Neuronal stem cell (in vitro differentiated cells): ENCODE data around the gene TEAD4.
A peak's percentile ranks its signal among the peaks of the same experiment; 100 is the strongest.

Experiments used
- DNase-seq: peaks from one replicate; pipeline ENCODE4 v3.0.0-alpha.2; 2013; ENCODE audit warnings: low spot score
- H2AFZ ChIP-seq: one replicate; pipeline ENCODE4 v1.6.1; 2013; ENCODE audit warnings: mild to moderate bottlenecking, low read length, inconsistent platforms
- H2AK5ac ChIP-seq: 2 replicates; pipeline ENCODE4 v1.6.1; 2013; ENCODE audit warnings: low read depth, mild to moderate bottlenecking, inconsistent platforms, low read length, moderate library complexity, mixed read lengths
- H2BK120ac ChIP-seq: 2 replicates; pipeline ENCODE4 v1.6.1; 2013; ENCODE audit warnings: low read depth, mild to moderate bottlenecking, inconsistent platforms, low read length, moderate library complexity, mixed read lengths
- H2BK12ac ChIP-seq: one replicate; pipeline ENCODE4 v1.6.1; 2013; ENCODE audit warnings: low read length, inconsistent platforms
- H2BK15ac ChIP-seq: 2 replicates; pipeline ENCODE4 v1.6.1; 2013; ENCODE audit warnings: mild to moderate bottlenecking, low read length, inconsistent platforms, mixed read lengths
- H2BK5ac ChIP-seq: one replicate; pipeline ENCODE4 v1.6.1; 2013; ENCODE audit warnings: inconsistent platforms, mild to moderate bottlenecking, low read length, moderate library complexity
- H3K14ac ChIP-seq: one replicate; pipeline ENCODE4 v1.6.1; 2013; ENCODE audit warnings: low read length, inconsistent platforms
- H3K18ac ChIP-seq: 2 replicates; pipeline ENCODE4 v1.6.1; 2013; ENCODE audit warnings: low read length, inconsistent platforms
- H3K23ac ChIP-seq: 2 replicates; pipeline ENCODE4 v1.6.1; 2013; ENCODE audit warnings: low read depth, mild to moderate bottlenecking, mixed read lengths, low read length, inconsistent platforms; ENCODE audit not compliant: poor library complexity
- H3K27ac ChIP-seq: replicated peaks from 3 replicates; pipeline ENCODE4 v1.5.1; 2013; ENCODE audit warnings: low read length, inconsistent platforms
- H3K27me3 ChIP-seq, 3 experiments: 2 replicates each; pipeline ENCODE4 v1.6.1; 2013; ENCODE audit warnings: low read length in 3 of 3, mild to moderate bottlenecking in 2 of 3, inconsistent platforms in 1 of 3, low read depth in 1 of 3, mixed read lengths in 1 of 3, moderate library complexity in 1 of 3; ENCODE audit not compliant: control insufficient read depth in 3 of 3, insufficient read depth in 3 of 3
- H3K36me3 ChIP-seq, 2 donors: replicated peaks in 1 of 2; 2 replicates each; pipeline ENCODE4 v1.6.1; 2013; ENCODE audit warnings: low read length in 2 of 2; ENCODE audit not compliant: control insufficient read depth in 2 of 2, insufficient read depth in 2 of 2
- H3K4ac ChIP-seq: 2 replicates; pipeline ENCODE4 v1.6.1; 2013; ENCODE audit warnings: inconsistent platforms, mild to moderate bottlenecking, low read length, moderate library complexity
- H3K4me1 ChIP-seq, 2 donors: 1 replicate in 1 of 2; 2 replicates in 1 of 2; pipeline ENCODE4 v1.6.1; 2013; ENCODE audit warnings: low read length in 2 of 2, low read depth in 1 of 2; ENCODE audit not compliant: control insufficient read depth in 2 of 2, insufficient read depth in 1 of 2
- H3K4me2 ChIP-seq: one replicate; pipeline ENCODE4 v1.6.1; 2013; ENCODE audit warnings: mild to moderate bottlenecking, low read length, inconsistent platforms; ENCODE audit not compliant: insufficient read depth, poor library complexity, severe bottlenecking
- H3K4me3 ChIP-seq, 2 donors: 2 replicates each; pipeline ENCODE4 v1.5.1; 2013; ENCODE audit warnings: low read length in 2 of 2, mild to moderate bottlenecking in 2 of 2, inconsistent platforms in 1 of 2, moderate library complexity in 1 of 2
- H3K79me1 ChIP-seq: one replicate; pipeline ENCODE4 v1.6.1; 2013; ENCODE audit warnings: low read depth, mild to moderate bottlenecking, inconsistent platforms, low read length, moderate library complexity
- H3K9ac ChIP-seq: one replicate; pipeline ENCODE4 v1.6.1; 2013; ENCODE audit warnings: mild to moderate bottlenecking, low read depth, low read length, inconsistent platforms; ENCODE audit not compliant: poor library complexity
- H3K9me3 ChIP-seq, 2 donors: replicated peaks in 1 of 2; 2 replicates each; pipeline versions ENCODE3 to v1.6.1; 2013; ENCODE audit warnings: low read length in 2 of 2, mild to moderate bottlenecking in 2 of 2, inconsistent platforms in 1 of 2, low read depth in 1 of 2, mixed read lengths in 1 of 2, moderate library complexity in 1 of 2; ENCODE audit not compliant: control insufficient read depth in 2 of 2, insufficient read depth in 1 of 2
- H4K8ac ChIP-seq: one replicate; pipeline ENCODE4 v1.6.1; 2013; ENCODE audit warnings: low read depth, mild to moderate bottlenecking, inconsistent platforms, low read length, moderate library complexity
- H4K91ac ChIP-seq: one replicate; pipeline ENCODE4 v1.6.1; 2013; ENCODE audit warnings: low read length, low read depth, mild to moderate bottlenecking, inconsistent platforms; ENCODE audit not compliant: poor library complexity
- WGBS, 2 donors: extraction: QIAGEN DNeasy Blood & Tissue Kit; methylation state at CpG; one replicate each; pipeline ENCODE4 v1.1.7; 2013; ENCODE audit warnings: missing lambda C conversion rate in 2 of 2, mixed read lengths in 1 of 2; ENCODE audit not compliant: insufficient read length in 2 of 2, insufficient replicate concordance in 1 of 2; ENCODE audit errors: extremely low coverage in 2 of 2; 5-methylcytosine and 5-hydroxymethylcytosine counted together

The TEAD4 gene

DNA sequence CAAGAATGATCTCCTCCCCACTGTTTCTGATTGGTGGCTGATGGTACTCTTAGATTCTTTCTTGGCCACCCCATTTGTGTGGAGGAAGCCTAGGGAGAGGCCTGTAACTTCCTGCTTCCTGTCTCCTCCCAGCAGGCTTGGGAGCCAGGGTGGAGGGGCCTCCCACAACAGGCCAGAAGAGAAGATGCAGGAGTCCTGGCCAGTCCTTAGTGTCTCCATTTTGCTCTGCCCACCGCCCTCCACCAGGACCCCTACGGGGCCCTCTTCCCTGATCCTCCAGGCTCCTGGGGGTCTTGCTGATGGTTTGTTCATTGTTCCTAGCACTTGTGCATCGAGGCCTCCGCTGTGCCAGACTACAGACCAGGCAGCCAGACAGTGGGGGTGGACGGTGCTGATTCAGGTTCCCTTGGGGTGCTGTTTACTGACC lies 124.7 kb downstream of the TEAD4 start:
- DNase-seq, result no peak
- H2BK15ac ChIP-seq, result no peak overlapping the region

DNA sequence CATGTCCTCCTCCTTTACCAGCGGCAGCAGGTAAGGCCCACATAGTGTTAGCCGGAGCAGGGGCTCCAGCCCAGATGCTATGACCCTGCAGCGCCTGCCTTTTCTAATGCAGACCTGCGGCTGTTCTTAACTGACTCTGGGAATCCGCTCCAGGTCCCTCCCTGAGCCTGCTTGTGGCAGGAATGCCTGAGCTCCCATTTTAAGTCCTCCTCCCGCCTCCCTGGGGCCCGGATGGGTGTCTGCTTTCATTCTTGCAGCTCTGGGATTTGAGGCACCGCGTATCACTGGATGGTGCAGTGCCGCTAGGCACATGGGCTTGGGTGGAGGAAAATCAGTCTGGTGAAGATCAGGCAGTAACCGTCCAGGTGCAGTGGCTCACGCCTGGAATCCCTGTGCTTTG lies 125.5 kb downstream of the TEAD4 start:
- Histone ChIP-seq H4K8ac (no peak overlapping the region), H2BK5ac (no peak overlapping the region)

More for the DNA sequence above, 124.7 kb downstream of the TEAD4 start:
- Histone ChIP-seq H3K4me2 (no peak overlapping the region), H3K18ac (no peak overlapping the region), H2BK5ac (no peak overlapping the region), H3K4me3 (no peak overlapping the region), H3K4me1 (peaks cover 0 to 19% of the 10 kb centered on the region in 2 donors), H2BK12ac (no peak overlapping the region), H3K79me1 (no peaks in the 10 kb centered on the region), H2BK120ac (no peak overlapping the region), H2AK5ac (peak overlapping the region; percentile 73), H3K9ac (no peak overlapping the region), H4K8ac (no peak overlapping the region), H3K27me3 (no peaks in the 10 kb centered on the region), H3K14ac (no peak overlapping the region), H3K9me3 (no peaks in the 10 kb centered on the region), H2AFZ (peak overlapping the region; percentile 56), H3K23ac (no peak overlapping the region), H3K36me3 (peaks cover 0 to 4% of the 10 kb centered on the region in 2 donors), H3K27ac (no peak overlapping the region), H3K4ac (no peak overlapping the region), H4K91ac (no peak overlapping the region)
- WGBS, 2 donors, result no CpG with 5 or more reads among the region's 5 CpGs

DNA sequence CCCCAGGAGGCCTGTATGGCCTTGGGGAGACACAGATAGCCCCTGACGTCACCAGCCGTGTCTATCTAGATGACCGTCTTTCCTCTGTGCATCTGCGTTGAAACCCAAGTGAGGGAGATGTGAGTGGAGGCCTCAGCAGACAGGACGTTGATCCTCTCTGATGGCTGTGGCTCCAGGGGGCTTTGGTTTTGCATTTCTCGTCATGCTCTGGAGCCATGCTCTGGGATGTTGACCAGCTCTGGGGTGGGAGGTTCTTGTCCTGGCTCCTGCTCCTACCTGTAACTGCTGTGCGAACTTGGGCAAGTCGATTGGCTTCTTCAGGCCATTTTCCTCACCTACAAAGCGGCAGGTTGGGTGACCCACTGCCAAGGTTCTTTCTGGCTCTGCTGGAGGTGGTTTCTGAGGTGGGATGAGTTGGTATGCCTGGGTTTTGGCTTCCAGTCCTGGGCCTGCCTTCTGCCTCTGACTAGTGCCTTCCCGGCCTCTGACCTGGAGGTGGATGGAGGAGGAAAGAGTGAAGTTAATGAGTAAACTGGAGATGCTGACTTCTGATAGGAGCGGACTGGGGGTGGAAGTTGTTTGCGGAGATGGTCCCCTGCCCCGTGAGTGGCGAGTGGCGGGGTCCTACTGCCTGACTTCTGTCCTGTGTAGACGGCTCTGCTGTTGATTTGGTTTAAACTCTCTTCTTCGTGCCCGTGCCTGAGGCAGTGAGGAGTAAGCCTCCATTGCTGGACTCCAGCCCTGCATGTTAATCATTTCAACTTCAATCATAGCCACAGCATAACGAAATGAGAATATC lies 126.3 kb downstream of the TEAD4 start:
- Histone ChIP-seq H4K91ac (no peak overlapping the region), H3K4me3 (no peak overlapping the region), H3K14ac (no peak overlapping the region), H2AK5ac (peak overlapping the region; percentile 40), H3K23ac (no peak overlapping the region), H2AFZ (no peak overlapping the region), H3K4ac (no peak overlapping the region), H3K36me3 (peaks cover 2 to 4% of the 10 kb centered on the region in 2 donors), H3K27ac (no peak overlapping the region), H2BK5ac (no peak overlapping the region), H2BK15ac (no peak overlapping the region), H2BK12ac (no peak overlapping the region), H3K9ac (no peak overlapping the region), H3K4me2 (no peak overlapping the region), H4K8ac (no peak overlapping the region), H3K4me1 (peaks cover under 1 to 19% of the 10 kb centered on the region in 2 donors), H3K27me3 (no peaks in the 10 kb centered on the region), H3K79me1 (no peaks in the 10 kb centered on the region), H3K18ac (peak overlapping the region; percentile 39), H2BK120ac (no peak overlapping the region), H3K9me3 (no peaks in the 10 kb centered on the region)
- no peak for DNase-seq
- no CpG with 5 or more reads among the region's 19 CpGs for WGBS, 2 donors

More for the DNA sequence above, 125.5 kb downstream of the TEAD4 start:
- no peak for DNase-seq
- Histone ChIP-seq H2BK12ac (no peak overlapping the region), H3K79me1 (no peaks in the 10 kb centered on the region), H2AFZ (no peak overlapping the region), H3K4me1 (peaks cover 0 to 19% of the 10 kb centered on the region in 2 donors), H3K36me3 (peaks cover 0 to 4% of the 10 kb centered on the region in 2 donors), H3K18ac (no peak overlapping the region), H2BK15ac (no peak overlapping the region), H3K9me3 (no peaks in the 10 kb centered on the region), H3K9ac (no peak overlapping the region), H4K91ac (no peak overlapping the region), H3K27me3 (no peaks in the 10 kb centered on the region), H3K4me2 (no peak overlapping the region), H3K14ac (no peak overlapping the region), H3K4ac (no peak overlapping the region), H2AK5ac (no peak overlapping the region), H3K23ac (no peak overlapping the region), H3K4me3 (no peak overlapping the region), H3K27ac (no peak overlapping the region), H2BK120ac (no peak overlapping the region)
- WGBS, 2 donors, result no CpG with 5 or more reads among the region's 12 CpGs

DNA sequence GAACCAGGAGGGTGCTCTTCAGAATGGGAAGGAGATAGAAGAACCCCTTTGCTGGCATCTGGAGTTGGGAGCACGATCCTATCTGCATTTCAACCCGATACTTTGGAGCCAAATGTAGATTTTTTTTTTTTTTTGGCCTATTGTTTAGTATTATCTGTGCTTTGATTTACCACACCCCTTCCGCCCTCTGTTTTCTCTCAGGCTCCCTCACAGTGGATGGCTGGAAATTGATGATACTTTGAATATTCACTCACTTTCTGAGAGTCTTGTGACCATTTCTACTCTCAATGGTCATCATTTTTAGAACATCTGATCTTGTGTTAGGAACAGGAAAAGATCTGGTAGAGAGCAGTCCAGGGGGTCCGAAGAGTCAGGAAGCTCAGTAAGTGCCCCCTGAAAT lies 127.0 kb downstream of the TEAD4 start:
- no peak overlapping the region for H4K8ac ChIP-seq
- no peak overlapping the region for H4K91ac ChIP-seq
- peaks cover 7 to 24% of the 10 kb centered on the region in 2 donors for H3K4me1 ChIP-seq
- no peak overlapping the region for H3K18ac ChIP-seq
- WGBS, 2 donors, result no CpG with 5 or more reads among the region's 4 CpGs
- no peak overlapping the region for H2AFZ ChIP-seq
- H2BK15ac ChIP-seq, result no peak overlapping the region
- no peak overlapping the region for H3K9ac ChIP-seq
- no peak overlapping the region for H3K23ac ChIP-seq
- no peak for DNase-seq
- no peaks in the 10 kb centered on the region for H3K9me3 ChIP-seq
- H3K14ac ChIP-seq, result no peak overlapping the region
- H3K27ac ChIP-seq, result no peak overlapping the region
- H2AK5ac ChIP-seq, result no peak overlapping the region
- no peak overlapping the region for H3K4me2 ChIP-seq
- H2BK5ac ChIP-seq, result no peak overlapping the region
- no peaks in the 10 kb centered on the region for H3K79me1 ChIP-seq
- peaks cover 2 to 4% of the 10 kb centered on the region in 2 donors for H3K36me3 ChIP-seq
- H2BK120ac ChIP-seq, result no peak overlapping the region
- no peaks in the 10 kb centered on the region for H3K27me3 ChIP-seq
- H2BK12ac ChIP-seq, result no peak overlapping the region
- no peak overlapping the region for H3K4ac ChIP-seq
- H3K4me3 ChIP-seq, result no peak overlapping the region
